Epithelial cell of esophagus (primary cell): ENCODE results near the gene PHKG2.
"Not testable (repeated sequence)": the region's sequence is repeated elsewhere in the genome, so short reads cannot be mapped to it uniquely, and the experiment has no call there.

Experiments
- DNase-seq: peaks from one replicate; pipeline ENCODE4 v3.0.0; 2010; ENCODE audit warnings: low read depth
- H3K4me3 ChIP-seq: 2 replicates; pipeline ENCODE4 v1.5.1; 2011; ENCODE audit warnings: mild to moderate bottlenecking, low read length, control low read depth
- CTCF ChIP-seq: IDR thresholded peaks from 2 replicates; pipeline ENCODE4 v1.5.1; 2011; ENCODE audit warnings: low read depth, mild to moderate bottlenecking, low read length, control low read depth, inconsistent platforms; ENCODE audit not compliant: insufficient read depth; ENCODE audit errors: missing control alignments

Gene PHKG2

DNA sequence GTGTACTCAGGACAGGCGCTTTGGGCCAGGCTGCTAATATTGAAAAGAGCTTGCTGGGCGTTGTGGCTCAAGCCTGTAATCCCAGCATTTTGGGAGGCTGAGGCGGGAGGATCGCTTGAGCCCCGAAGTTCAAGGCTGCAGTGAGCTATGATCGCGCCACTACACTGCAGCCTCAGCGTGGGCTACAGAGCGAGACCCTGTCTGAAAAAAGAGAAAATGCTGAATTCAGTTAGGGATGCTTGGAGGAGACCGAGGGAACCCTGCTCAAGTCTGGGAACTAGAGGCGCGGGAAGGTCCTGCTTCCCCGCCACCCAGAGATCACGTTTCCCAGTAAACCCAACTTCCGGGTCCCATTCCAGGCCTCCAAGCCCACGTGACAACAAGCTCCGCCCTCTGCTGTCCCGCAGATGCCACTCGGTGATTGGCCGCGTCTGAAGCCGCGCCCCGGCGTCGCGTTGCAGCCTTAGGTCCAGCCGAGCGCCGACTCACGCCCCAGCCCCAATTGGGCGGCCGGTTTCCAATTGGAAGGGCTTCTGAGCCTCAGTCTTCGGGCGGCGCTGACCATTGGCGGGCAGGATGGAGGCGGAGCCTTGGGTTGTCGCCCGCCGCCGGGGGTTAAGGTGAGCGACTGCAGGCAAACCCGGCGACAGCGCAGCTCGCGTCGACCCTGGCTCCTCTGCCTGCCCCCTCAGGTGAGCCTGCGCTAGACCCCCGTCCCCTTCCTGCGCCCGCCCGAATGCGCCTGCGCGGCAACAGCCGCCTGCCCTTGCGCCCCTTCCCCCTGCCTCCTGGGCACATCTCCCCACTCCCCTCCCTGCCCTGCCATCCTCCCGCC, at the start of gene PHKG2:
Gene PHKG2, plus strand, starts transcription at position 627 of the 835 bp plus-strand sequence. CDS start 396 bp downstream, outside the sequence.
- TF ChIP-seq CTCF = peak; percentile 1
- peak within 1 kb of the TSS; percentile 71 for H3K4me3 ChIP-seq
- peak; percentile 100 for DNase-seq

GRCh38 chr16:30698816-30699614, 49.2 kb upstream of the PHKG2 start, which contains the start of gene SRCAP:
Gene SRCAP (plus strand): TSS chr16:30699171. CDS start chr16:30700825, 1,654 bp downstream.
- peak; percentile 77 for DNase-seq
- no peak for TF ChIP-seq CTCF

GRCh38 chr16:30699615-30700099, 48.6 kb upstream of the PHKG2 start:
- peak; percentile 27 for DNase-seq
- peak overlapping the region; percentile 92 for H3K4me3 ChIP-seq
- no peak for TF ChIP-seq CTCF

More at GRCh38 chr16:30698816-30699614, 49.2 kb upstream of the PHKG2 start, which contains the start of gene SRCAP:
- peak within 1 kb of the TSS; percentile 92 for H3K4me3 ChIP-seq

- no peak for DNase-seq
- no peak for TF ChIP-seq CTCF
- no peak overlapping the region for H3K4me3 ChIP-seq
Observed at GRCh38 chr16:30700491-30700890, 47.7 kb upstream of the PHKG2 start.

DNA sequence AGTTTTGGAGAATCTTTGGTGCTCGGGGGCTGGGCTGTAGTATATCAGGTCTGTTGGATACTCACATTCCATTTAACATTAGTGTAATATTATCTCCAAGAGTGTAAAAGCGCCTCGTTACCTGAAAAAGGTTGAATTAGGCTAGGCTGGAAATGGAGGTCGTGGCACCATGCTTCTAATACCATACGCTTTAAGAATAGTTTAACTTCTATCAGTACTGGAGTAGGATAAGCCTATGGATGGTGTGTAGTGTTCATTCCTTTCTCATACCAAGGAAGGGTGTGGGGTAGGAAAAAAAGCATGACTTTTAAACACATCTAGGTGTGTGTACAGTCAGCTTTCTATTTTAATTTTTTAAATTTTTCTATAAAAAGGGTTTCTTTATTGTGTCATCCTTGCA, 47.3 kb upstream of the PHKG2 start:
- no peak overlapping the region for H3K4me3 ChIP-seq
- TF ChIP-seq CTCF = no peak
- no peak for DNase-seq

GRCh38 chr16:30703071-30703470, 45.2 kb upstream of the PHKG2 start:
- H3K4me3 ChIP-seq, DNase-seq: not testable (repeated sequence)

DNA sequence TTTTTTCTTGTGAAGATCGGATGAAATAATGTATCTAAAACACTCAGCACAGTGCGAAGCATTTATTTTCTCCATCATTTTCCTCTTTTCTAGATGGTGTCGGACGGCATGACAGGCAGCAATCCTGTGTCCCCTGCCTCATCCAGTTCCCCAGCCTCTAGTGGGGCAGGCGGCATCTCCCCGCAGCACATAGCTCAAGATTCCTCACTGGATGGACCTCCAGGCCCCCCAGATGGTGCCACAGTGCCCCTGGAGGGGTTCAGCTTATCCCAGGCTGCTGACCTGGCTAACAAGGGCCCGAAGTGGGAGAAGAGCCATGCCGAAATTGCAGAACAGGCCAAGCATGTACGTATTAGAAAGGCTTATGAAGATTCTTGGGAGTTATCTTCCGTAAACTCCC, 44.3 kb upstream of the PHKG2 start:
- no peak for TF ChIP-seq CTCF

More for the DNA sequence above, 44.3 kb upstream of the PHKG2 start:
- H3K4me3 ChIP-seq = no peak overlapping the region
- no peak for DNase-seq
